HG03571 (cell line): Measurements from ENCODE around the gene ZNF669.

Experiments
- ATAC-seq: cut with Tn5 transposase; IDR thresholded peaks from one replicate; pipeline ENCODE4 v1.9.1; 2021; ENCODE audit not compliant: unreplicated experiment

ZNF669 gene

GRCh38 chr1:247077213-247077612 lies 26.9 kb downstream of the ZNF669 start:
- ATAC-seq, result no peak

- no peak for ATAC-seq
These were observed 33.5 kb downstream of the ZNF669 start for GRCh38 chr1:247070645-247071044.

- no peak for ATAC-seq
These were observed 39.9 kb downstream of the ZNF669 start for GRCh38 chr1:247064304-247064703.

- no peak for ATAC-seq
These were observed 43.4 kb downstream of the ZNF669 start for GRCh38 chr1:247060771-247061170.

GRCh38 chr1:247056071-247056470 lies 48.1 kb downstream of the ZNF669 start:
- no peak for ATAC-seq

- no peak for ATAC-seq
These were observed 49.2 kb downstream of the ZNF669 start for GRCh38 chr1:247054992-247055415.
